ENCODE data around the gene NBEAL2. TPM values are rescaled to one million over a fixed set of nuclear protein-coding genes. Genes with fewer than 3 reads are reported as not detected.
A peak's percentile ranks its signal among the peaks of the same experiment; 100 is the strongest.

Gene NBEAL2
- total RNA-seq, 1 donor = 3.5 TPM

DNA sequence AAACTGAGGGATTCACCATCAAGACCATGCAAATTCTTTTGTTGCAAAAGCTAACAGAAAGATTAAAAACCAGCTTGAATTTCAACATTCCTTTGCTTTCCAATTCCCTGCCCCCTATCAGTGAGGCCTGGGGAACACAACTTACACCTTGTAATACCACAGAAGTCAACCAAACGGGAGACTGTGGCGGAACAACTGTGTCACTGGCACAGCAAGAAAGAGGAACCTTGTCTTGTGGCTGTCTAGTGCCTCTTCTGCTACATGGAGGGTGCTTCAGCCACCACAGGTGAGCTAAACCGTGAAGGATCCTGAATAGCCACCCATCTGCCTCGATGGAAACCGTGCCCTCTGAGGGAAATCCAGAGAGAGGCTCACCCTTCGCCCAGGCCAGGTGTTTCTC is 14.3 kb upstream of the NBEAL2 start:
- TF ChIP-seq, protein P1, sequence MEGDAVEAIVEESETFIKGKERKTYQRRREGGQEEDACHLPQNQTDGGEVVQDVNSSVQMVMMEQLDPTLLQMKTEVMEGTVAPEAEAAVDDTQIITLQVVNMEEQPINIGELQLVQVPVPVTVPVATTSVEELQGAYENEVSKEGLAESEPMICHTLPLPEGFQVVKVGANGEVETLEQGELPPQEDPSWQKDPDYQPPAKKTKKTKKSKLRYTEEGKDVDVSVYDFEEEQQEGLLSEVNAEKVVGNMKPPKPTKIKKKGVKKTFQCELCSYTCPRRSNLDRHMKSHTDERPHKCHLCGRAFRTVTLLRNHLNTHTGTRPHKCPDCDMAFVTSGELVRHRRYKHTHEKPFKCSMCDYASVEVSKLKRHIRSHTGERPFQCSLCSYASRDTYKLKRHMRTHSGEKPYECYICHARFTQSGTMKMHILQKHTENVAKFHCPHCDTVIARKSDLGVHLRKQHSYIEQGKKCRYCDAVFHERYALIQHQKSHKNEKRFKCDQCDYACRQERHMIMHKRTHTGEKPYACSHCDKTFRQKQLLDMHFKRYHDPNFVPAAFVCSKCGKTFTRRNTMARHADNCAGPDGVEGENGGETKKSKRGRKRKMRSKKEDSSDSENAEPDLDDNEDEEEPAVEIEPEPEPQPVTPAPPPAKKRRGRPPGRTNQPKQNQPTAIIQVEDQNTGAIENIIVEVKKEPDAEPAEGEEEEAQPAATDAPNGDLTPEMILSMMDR (IDR thresholded peaks at IDR 0.05; ENCODE audit: insufficient read depth, low read depth, low read length) = no peak
- DNase-seq (ENCODE audit: low read depth) = no peak
- H3K4me3 ChIP-seq (ENCODE audit: low read depth, low read length) = no peak overlapping the region

DNA sequence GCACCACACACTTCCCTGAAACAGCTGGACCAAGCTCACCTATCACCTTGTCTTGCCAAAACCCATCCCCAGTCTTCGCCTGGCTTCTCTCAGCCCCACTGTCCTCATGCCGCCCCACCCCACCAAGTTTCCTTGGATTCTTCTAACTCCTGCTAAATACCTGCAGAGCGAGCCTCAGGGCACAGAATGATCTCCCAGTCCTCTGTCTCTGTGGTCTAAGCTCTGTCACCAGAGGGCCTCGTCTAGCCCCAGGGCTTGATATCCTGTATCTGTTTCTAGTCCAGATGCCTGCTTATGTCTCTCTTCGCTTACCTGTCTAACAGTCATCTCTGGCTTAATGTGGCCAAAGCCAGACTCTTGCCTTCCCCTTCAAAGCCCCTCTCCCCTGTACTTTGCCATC is 12.7 kb upstream of the NBEAL2 start:
- no peak overlapping the region for H3K4me3 ChIP-seq (ENCODE audit: low read depth, low read length)
- TF ChIP-seq, protein P1 (IDR thresholded peaks at IDR 0.05; ENCODE audit: insufficient read depth, low read depth, low read length) = no peak
- DNase-seq (ENCODE audit: low read depth) = no peak

DNA sequence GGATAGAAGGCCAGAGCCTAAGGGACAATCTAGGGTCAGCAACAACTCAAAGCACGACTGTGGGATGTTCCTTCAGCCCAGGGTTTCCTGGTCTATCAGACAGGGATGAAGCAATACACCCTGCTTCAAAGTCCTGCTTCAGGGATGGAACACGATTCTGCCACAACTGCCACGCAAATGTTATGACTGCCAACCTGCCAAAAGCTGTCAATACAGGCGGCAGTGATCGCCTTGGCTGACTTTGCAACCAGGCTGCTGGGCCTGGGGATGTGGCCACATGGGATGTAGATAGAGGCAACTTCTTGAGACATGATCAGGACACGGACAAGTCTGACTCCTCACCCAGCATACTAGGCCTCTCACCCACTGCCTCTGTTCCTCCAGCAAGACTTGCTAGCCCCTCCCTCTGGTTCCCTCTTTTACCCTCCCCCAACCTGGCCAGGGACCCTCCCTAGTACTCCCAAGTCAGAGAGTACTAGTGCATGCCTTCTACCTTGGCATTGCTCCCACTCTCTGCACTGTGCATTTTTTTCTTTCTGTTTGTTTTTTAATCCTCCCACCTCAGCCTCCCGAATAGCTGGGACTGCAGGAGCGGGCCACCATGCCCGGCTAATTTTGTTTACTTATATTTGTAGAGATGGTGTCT is 10.6 kb upstream of the NBEAL2 start:
- TF ChIP-seq, protein P1 (IDR thresholded peaks at IDR 0.05; ENCODE audit: insufficient read depth, low read depth, low read length) = no peak
- H3K4me3 ChIP-seq (ENCODE audit: low read depth, low read length) = no peak overlapping the region
- DNase-seq (ENCODE audit: low read depth) = no peak

GRCh38 chr3:46970391-46971091 is 8.9 kb upstream of the NBEAL2 start:
- no peak overlapping the region for H3K4me3 ChIP-seq (ENCODE audit: low read depth, low read length)
- DNase-seq (ENCODE audit: low read depth) = peak; percentile 41
- TF ChIP-seq, protein P1 (IDR thresholded peaks at IDR 0.05; ENCODE audit: insufficient read depth, low read depth, low read length) = no peak

GRCh38 chr3:46971151-46971550 is 8.3 kb upstream of the NBEAL2 start:
- TF ChIP-seq, protein P1 (IDR thresholded peaks at IDR 0.05; ENCODE audit: insufficient read depth, low read depth, low read length) = no peak
- no peak for DNase-seq (ENCODE audit: low read depth)
- no peak overlapping the region for H3K4me3 ChIP-seq (ENCODE audit: low read depth, low read length)

DNA sequence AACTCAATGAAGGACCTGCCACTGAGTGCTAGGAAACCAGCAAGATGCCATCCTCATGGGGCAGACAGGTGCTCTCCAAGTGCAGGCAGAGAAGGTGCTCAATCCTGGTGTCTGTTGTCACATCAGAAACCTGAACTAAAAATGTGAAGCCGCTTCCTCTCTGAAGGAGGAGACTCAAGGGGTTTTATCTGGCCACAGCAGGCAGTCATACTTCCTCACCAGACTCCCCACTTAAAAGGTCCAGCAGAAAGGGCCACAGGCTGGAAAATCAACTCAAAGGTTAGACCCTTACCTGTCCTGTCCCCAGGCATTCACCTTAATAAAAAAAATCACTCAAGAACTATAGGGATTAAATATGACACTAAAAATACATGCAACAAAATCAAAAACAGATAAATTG is 7.7 kb upstream of the NBEAL2 start:
- DNase-seq (ENCODE audit: low read depth) = no peak
- H3K4me3 ChIP-seq (ENCODE audit: low read depth, low read length) = no peak overlapping the region
- TF ChIP-seq, protein P1 (IDR thresholded peaks at IDR 0.05; ENCODE audit: insufficient read depth, low read depth, low read length) = no peak
